ENCODE results near the gene GAB2.
"Not testable (repeated sequence)": the region's sequence is repeated elsewhere in the genome, so short reads cannot be mapped to it uniquely, and the experiment has no call there.

DNA sequence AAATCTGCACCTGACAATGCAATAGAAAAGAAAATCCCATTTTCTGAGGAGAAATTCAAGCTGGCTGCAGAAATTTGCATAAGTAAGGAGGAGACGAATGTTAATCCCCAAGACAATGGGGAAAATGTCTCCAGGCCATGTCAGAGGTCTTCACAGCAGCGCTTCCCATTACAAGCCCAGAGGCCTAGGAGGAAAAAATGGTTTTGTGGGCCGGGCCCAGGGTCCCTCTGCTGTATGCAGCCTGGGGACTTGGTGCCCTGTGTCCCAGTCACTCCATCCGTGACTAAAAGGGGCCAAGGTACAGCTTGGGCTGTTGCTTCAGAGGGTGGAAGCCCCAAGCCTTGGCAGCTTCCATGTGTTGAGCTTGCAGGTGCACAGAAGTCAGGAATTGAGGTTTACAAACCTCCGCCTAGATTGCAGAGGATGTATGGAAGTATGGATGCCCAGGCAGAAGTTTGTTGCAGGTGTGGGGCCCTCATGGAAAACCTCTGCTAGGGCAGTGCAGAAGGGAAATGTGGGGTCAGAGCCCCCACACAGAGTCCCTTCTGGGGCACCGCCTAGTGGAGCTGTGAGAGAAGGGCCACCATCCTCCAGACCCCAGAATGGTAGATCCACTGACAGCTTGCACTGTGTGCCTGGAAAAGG is 144.9 kb downstream of the GAB2 start:
- TF ChIP-seq, protein P1, sequence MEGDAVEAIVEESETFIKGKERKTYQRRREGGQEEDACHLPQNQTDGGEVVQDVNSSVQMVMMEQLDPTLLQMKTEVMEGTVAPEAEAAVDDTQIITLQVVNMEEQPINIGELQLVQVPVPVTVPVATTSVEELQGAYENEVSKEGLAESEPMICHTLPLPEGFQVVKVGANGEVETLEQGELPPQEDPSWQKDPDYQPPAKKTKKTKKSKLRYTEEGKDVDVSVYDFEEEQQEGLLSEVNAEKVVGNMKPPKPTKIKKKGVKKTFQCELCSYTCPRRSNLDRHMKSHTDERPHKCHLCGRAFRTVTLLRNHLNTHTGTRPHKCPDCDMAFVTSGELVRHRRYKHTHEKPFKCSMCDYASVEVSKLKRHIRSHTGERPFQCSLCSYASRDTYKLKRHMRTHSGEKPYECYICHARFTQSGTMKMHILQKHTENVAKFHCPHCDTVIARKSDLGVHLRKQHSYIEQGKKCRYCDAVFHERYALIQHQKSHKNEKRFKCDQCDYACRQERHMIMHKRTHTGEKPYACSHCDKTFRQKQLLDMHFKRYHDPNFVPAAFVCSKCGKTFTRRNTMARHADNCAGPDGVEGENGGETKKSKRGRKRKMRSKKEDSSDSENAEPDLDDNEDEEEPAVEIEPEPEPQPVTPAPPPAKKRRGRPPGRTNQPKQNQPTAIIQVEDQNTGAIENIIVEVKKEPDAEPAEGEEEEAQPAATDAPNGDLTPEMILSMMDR (IDR thresholded peaks at IDR 0.05) = not testable (repeated sequence)
- TF ChIP-seq POLR2A (IDR thresholded peaks at IDR 0.05) = not testable (repeated sequence)

Data from adrenal gland (tissue), 5 donors.